NCI-H82 (cell line): ENCODE measurements around the gene PRR5L.
"Not testable (repeated sequence)": the region's sequence is repeated elsewhere in the genome, so short reads cannot be mapped to it uniquely, and the experiment has no call there.

Source experiments
- DNase-seq: peaks from one replicate; lab custom pipeline; 2025; lab: John Stamatoyannopoulos, UW

The PRR5L gene

GRCh38 chr11:36280531-36280930 lies 15.6 kb upstream of the PRR5L start:
- DNase-seq, result no peak

GRCh38 chr11:36281850-36282249 lies 14.2 kb upstream of the PRR5L start:
- no peak for DNase-seq

- DNase-seq, result no peak
Observed at GRCh38 chr11:36282926-36283325, 13.2 kb upstream of the PRR5L start.

GRCh38 chr11:36288442-36289225 lies 7.5 kb upstream of the PRR5L start:
- peak; percentile 18 for DNase-seq

- peak; percentile 94 for DNase-seq
Observed at GRCh38 chr11:36289226-36289852, 6.7 kb upstream of the PRR5L start, which contains the start of gene COMMD9. Gene COMMD9 (minus strand): TSS chr11:36289424. CDS start chr11:36289412, 12 bp downstream.

GRCh38 chr11:36292311-36292722 lies 3.8 kb upstream of the PRR5L start:
- peak; percentile 55 for DNase-seq

- no peak for DNase-seq
Observed at GRCh38 chr11:36296884-36297543, 926 bp downstream of the PRR5L start.

- no peak for DNase-seq
Observed at GRCh38 chr11:36300650-36301049, 4.6 kb downstream of the PRR5L start.

GRCh38 chr11:36304351-36304750 lies 8.3 kb downstream of the PRR5L start:
- no peak for DNase-seq

- no peak for DNase-seq
Observed at GRCh38 chr11:36305047-36305446, 9.0 kb downstream of the PRR5L start.

- DNase-seq, result peak; percentile 37
Observed at GRCh38 chr11:36306888-36307287, 10.8 kb downstream of the PRR5L start.

GRCh38 chr11:36308577-36308976 lies 12.5 kb downstream of the PRR5L start:
- no peak for DNase-seq

GRCh38 chr11:36309779-36310178 lies 13.7 kb downstream of the PRR5L start:
- DNase-seq, result no peak

- DNase-seq, result peak; percentile 43
Observed at GRCh38 chr11:36311926-36312595, 16.0 kb downstream of the PRR5L start.

GRCh38 chr11:36312611-36313472 lies 16.8 kb downstream of the PRR5L start:
- DNase-seq, result no peak

- DNase-seq, result no peak
Observed at GRCh38 chr11:36313750-36314433, 17.8 kb downstream of the PRR5L start.

GRCh38 chr11:36314434-36314767 lies 18.3 kb downstream of the PRR5L start:
- no peak for DNase-seq

GRCh38 chr11:36316049-36316448 lies 20.0 kb downstream of the PRR5L start:
- DNase-seq, result no peak

GRCh38 chr11:36317992-36318391 lies 21.9 kb downstream of the PRR5L start:
- no peak for DNase-seq

GRCh38 chr11:36324956-36325355 lies 28.9 kb downstream of the PRR5L start:
- DNase-seq, result not testable (repeated sequence)

GRCh38 chr11:36325403-36325802 lies 29.3 kb downstream of the PRR5L start:
- DNase-seq, result not testable (repeated sequence)
